A673 (cell line): ENCODE results near the gene FAM241A. TPM values are rescaled to one million over a fixed set of nuclear protein-coding genes. Genes with fewer than 3 reads are reported as not detected.
"Not testable (repeated sequence)": the region's sequence is repeated elsewhere in the genome, so short reads cannot be mapped to it uniquely, and the experiment has no call there.

Source experiments
- BruUV-seq: library from RNA; stranded (reverse); fragments of 400-500 nt; replicated peaks from 2 replicates; lab custom pipeline; 2021; lab: Mats Ljungman, UMichigan
- CTCF ChIA-PET: fragments of 300-600 bp; sonication (Branson Sonifier 250); formaldehyde crosslinking; loops from one replicate; lab custom pipeline; 2022; ENCODE audit warnings: antibody characterized with exemption; lab: Charles Lee
- POLR2A ChIA-PET: fragments of 300-600 bp; sonication (Branson Sonifier 250); formaldehyde crosslinking; loops from one replicate; lab custom pipeline; 2022; ENCODE audit warnings: antibody characterized with exemption; ENCODE audit not compliant: low non-redundant PET; lab: Charles Lee
- DNase-seq: peaks from one replicate; pipeline ENCODE4 v3.0.0-alpha.2; 2015; ENCODE audit warnings: low spot score
- H3K27ac ChIP-seq: fragments of 200-600 bp; sonication (generic); 2 replicates; pipeline ENCODE4 v1.5.1; 2016; ENCODE audit warnings: mixed run types, low read depth, mild to moderate bottlenecking, mixed read lengths, antibody characterized with exemption, low read length; ENCODE audit not compliant: poor library complexity, severe bottlenecking
- H3K27me3 ChIP-seq: fragments of 200-600 bp; sonication (generic); replicated peaks from 2 replicates; pipeline ENCODE4 v1.6.1; 2017; ENCODE audit warnings: mixed run types, low read depth, mild to moderate bottlenecking, mixed read lengths, antibody characterized with exemption, low read length; ENCODE audit not compliant: insufficient read depth, poor library complexity
- H3K36me3 ChIP-seq: fragments of 200-600 bp; sonication (generic); 2 replicates; pipeline ENCODE4 v1.6.1; 2016; ENCODE audit warnings: mixed run types, mild to moderate bottlenecking, mixed read lengths, antibody characterized with exemption, low read length; ENCODE audit not compliant: insufficient read depth, poor library complexity, severe bottlenecking
- H3K4me1 ChIP-seq: fragments of 200-600 bp; sonication (generic); 2 replicates; pipeline ENCODE4 v1.6.1; 2017; ENCODE audit warnings: mixed run types, mild to moderate bottlenecking, mixed read lengths, antibody characterized with exemption, low read length; ENCODE audit not compliant: insufficient read depth, poor library complexity, severe bottlenecking
- H3K4me3 ChIP-seq: fragments of 200-600 bp; sonication (generic); 2 replicates; pipeline ENCODE4 v1.5.1; 2016; ENCODE audit warnings: low read depth, mixed run types, mild to moderate bottlenecking, mixed read lengths, low read length; ENCODE audit not compliant: poor library complexity, severe bottlenecking
- H3K9me3 ChIP-seq: fragments of 200-600 bp; sonication (generic); 2 replicates; pipeline ENCODE4 v1.6.1; 2016; ENCODE audit warnings: mixed run types, low read depth, mild to moderate bottlenecking, mixed read lengths, antibody characterized with exemption, low read length; ENCODE audit not compliant: poor library complexity, severe bottlenecking
- CTCF ChIP-seq: fragments of 300-800, 200-600 bp; sonication (generic); conservative IDR thresholded peaks from 2 replicates; pipeline ENCODE4 v1.5.1; 2017; ENCODE audit warnings: low read depth, mild to moderate bottlenecking, antibody characterized with exemption, low read length, moderate library complexity, mixed read lengths
- EZH2 ChIP-seq: fragments of 200-600 bp; sonication (generic); IDR thresholded peaks from 2 replicates; pipeline ENCODE4 v1.6.1; 2017; ENCODE audit warnings: borderline replicate concordance, low read depth, mild to moderate bottlenecking, mixed read lengths, antibody characterized with exemption, low read length; ENCODE audit not compliant: poor library complexity, severe bottlenecking
- intact Hi-C: fragments of 100-400 bp; cut with micrococcal nuclease; formaldehyde crosslinking; loops from one replicate; pipeline ENCODE4 v1.10.0; 2022; ENCODE audit not compliant: unreplicated experiment
- total RNA-seq: library from RNA; stranded (reverse); gene quantifications from 2 replicates; pipeline ENCODE4 v1.2.3, GENCODE V29; 2021

FAM241A gene
- total RNA-seq, 1 experiment from 2014 or later, result 1.5 TPM

DNA sequence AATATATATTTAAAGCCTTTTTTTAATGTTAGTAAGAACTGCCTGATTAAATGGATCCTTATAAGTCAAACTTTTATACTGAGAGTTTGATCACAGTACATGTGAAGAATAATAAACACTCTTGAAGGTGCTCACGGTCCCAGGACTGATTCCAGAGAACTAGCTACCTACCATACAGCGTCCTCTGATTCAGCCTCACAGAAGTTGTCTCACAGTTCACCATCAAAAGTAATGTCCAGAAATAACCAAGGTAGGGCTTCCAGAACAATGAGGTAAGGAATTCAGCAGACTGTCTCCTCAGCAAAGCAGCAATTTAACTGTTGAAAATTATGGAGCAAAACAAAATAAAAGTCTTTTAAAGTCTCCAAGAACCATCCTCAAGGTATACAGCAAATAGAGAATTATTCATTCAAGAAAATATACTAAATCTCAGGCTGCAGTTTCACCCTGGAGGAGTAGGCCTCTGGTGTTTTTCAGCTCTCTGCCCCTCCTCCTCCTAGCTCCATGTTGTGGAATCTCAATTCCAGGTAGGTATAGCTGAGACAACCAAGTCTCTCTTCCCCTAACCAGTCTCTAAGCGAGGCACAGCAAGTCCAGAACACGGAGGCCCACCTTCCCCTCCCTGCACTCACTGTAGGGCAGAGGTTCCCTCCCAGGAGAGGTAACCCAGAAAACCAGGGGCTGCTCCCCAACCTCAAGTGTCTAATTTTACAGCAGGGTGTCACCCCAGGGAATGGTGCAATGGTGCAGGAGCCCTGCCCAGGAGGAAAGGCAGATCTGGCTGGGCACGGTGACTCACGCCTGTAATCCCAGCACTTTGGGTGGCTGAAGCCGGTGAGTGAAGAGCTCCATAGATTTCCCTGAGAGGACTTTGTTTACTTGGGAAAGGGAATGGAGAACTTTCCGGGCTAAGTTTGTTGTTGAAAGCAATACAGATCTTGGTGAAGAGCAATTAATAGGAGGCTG, 28.6 kb downstream of the FAM241A start:
- no peaks in the 10 kb centered on the region for H3K9me3 ChIP-seq
- DNase-seq, result no peak
- BruUV-seq, result no TSS peak
- H3K27ac ChIP-seq, result no peak overlapping the region
- no peak for TF ChIP-seq EZH2
- no peak for TF ChIP-seq CTCF
- POLR2A ChIA-PET, result no interaction called here
- H3K27me3 ChIP-seq, result no peaks in the 10 kb centered on the region
- H3K36me3 ChIP-seq, result no peaks in the 10 kb centered on the region
- H3K4me3 ChIP-seq, result no peak overlapping the region
- CTCF ChIA-PET, result no interaction called here
- H3K4me1 ChIP-seq, result peaks cover 5% of the 10 kb centered on the region
- intact Hi-C loops, result no loop called here

GRCh38 chr4:112175840-112176239, 30.6 kb downstream of the FAM241A start:
- H3K36me3 ChIP-seq, result no peaks in the 10 kb centered on the region
- TF ChIP-seq EZH2 (no peak), CTCF (no peak)
- intact Hi-C loops, result no loop called here
- no peaks in the 10 kb centered on the region for H3K27me3 ChIP-seq
- POLR2A ChIA-PET, result no interaction called here
- peaks cover 3% of the 10 kb centered on the region for H3K4me1 ChIP-seq
- CTCF ChIA-PET, result no interaction called here
- no peak overlapping the region for H3K4me3 ChIP-seq
- no peak for DNase-seq
- no peaks in the 10 kb centered on the region for H3K9me3 ChIP-seq
- no TSS peak for BruUV-seq
- no peak overlapping the region for H3K27ac ChIP-seq

- ChIA-PET POLR2A (no interaction called here), CTCF (no interaction called here)
- DNase-seq, result no peak
- H3K27me3 ChIP-seq, result no peaks in the 10 kb centered on the region
- TF ChIP-seq CTCF (no peak), EZH2 (no peak)
- no peaks in the 10 kb centered on the region for H3K36me3 ChIP-seq
- no peak overlapping the region for H3K27ac ChIP-seq
- no peaks in the 10 kb centered on the region for H3K4me1 ChIP-seq
- H3K9me3 ChIP-seq, result no peaks in the 10 kb centered on the region
- intact Hi-C loops, result no loop called here
- BruUV-seq, result no TSS peak
- no peak overlapping the region for H3K4me3 ChIP-seq
These were observed 31.3 kb downstream of the FAM241A start for GRCh38 chr4:112176596-112176995.

DNA sequence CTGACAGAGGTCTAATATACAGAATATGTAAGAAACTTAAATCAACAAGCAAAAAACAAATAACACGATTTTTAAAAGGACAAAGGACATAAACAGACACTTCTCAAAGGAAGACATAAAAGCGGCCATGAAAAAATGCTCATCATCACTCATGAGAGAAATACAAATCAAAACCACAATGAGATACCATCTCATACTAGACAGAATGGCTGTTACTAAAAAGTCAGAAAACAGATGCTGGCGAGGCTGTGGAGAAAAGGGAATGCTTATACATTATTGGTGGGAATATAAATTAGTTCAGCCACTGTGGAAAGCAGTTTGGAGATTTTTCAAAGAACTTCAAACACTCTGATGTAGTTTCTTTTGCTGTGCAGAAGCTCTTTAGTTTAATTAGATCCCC, 33.5 kb downstream of the FAM241A start:
- H3K4me1 ChIP-seq, H3K9me3 ChIP-seq, H3K27ac ChIP-seq, BruUV-seq, H3K36me3 ChIP-seq, CTCF ChIA-PET, DNase-seq, intact Hi-C loops, POLR2A ChIA-PET, H3K4me3 ChIP-seq, H3K27me3 ChIP-seq: not testable (repeated sequence)
